Measurements from ENCODE around the gene ADCY1.

ADCY1 gene

DNA sequence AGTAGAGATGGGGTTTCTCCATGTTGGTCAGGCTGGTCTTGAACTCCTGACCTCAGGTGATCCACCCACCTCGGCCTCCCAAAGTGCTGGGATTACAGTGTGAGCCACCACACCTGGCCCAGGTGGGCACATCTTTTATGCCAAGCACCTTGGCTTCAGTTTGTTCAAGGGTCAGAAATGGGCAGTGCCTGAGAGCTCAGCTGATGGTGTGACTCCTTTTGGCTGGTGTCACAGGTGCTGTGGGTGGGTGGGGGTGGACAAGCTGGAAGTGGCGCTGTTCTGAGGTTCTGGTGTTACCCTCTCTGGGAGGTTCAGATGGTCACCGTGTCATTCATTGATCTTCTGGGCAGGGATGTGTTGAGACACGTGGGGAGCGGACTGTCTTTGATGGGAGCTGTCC lies 11.5 kb downstream of the ADCY1 start:
- TF ChIP-seq, protein P1, sequence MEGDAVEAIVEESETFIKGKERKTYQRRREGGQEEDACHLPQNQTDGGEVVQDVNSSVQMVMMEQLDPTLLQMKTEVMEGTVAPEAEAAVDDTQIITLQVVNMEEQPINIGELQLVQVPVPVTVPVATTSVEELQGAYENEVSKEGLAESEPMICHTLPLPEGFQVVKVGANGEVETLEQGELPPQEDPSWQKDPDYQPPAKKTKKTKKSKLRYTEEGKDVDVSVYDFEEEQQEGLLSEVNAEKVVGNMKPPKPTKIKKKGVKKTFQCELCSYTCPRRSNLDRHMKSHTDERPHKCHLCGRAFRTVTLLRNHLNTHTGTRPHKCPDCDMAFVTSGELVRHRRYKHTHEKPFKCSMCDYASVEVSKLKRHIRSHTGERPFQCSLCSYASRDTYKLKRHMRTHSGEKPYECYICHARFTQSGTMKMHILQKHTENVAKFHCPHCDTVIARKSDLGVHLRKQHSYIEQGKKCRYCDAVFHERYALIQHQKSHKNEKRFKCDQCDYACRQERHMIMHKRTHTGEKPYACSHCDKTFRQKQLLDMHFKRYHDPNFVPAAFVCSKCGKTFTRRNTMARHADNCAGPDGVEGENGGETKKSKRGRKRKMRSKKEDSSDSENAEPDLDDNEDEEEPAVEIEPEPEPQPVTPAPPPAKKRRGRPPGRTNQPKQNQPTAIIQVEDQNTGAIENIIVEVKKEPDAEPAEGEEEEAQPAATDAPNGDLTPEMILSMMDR (IDR thresholded peaks at IDR 0.05), result no peak

DNA sequence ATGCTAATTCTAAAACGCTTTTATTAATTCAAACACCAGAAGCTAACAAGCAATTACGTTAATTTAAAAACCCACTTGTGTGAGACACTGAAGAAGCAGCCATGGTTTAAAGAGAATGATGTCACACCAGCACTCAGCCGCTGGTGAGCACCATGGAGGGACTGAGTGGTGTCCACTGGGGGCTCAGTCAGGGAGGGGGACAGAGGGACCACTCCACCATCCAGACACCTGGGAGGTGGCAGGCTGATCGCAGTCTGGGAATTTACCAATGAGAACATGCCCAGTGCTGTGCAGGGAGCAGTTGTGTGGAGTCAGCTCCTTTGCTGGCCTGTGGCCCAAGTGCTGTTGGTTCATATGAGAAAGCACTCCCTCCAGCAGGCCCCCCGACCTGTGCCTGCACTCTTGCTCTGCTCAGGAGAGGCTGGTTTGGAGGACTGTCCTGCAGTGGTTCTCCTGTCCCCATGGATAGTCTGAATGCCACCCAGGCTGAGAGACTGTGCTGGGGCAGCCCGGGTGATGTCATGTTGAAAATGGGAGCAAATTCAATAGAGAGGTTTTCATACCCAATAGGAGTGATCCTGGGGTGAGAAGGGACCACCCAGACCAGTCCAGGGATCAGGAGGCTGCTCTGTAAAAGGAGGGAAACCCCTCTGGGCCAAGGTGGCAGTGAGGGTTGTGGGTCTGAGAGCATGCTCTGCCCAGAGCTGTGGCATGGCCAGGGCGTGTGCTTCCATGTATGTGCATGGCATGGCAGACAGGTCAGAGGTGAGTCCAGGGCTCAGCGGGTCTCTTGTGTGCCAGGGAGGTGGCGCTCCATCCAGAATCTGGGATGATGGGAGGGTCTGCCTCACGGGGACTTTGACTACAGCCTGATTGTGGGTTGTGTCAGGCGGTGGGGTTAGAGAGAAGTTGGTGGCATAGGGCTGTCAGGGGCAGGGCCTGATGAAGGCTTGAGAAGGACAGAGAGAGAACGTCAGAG lies 12.7 kb downstream of the ADCY1 start:
- TF ChIP-seq, protein P1 (IDR thresholded peaks at IDR 0.05), result no peak

DNA sequence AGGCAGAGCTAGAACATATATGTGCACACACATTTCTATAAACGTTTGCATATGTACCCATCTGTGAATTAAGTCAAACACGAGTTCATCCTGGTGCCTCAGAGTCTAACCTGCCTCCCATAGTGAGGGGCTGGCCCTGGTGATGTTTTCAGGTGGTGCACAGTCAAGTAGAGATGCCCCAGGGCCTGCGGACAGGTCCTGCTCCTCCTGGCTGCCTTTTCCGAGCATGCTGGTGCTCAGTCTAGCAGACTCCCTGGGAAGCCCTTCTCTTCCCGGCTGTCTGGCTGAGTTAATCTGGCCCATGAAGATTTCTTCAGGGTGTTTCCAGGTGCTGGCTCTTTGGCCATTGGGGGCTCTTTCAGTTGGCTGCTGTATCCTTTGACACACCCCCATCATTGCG lies 14.3 kb downstream of the ADCY1 start:
- TF ChIP-seq, protein P1 (IDR thresholded peaks at IDR 0.05), result no peak

DNA sequence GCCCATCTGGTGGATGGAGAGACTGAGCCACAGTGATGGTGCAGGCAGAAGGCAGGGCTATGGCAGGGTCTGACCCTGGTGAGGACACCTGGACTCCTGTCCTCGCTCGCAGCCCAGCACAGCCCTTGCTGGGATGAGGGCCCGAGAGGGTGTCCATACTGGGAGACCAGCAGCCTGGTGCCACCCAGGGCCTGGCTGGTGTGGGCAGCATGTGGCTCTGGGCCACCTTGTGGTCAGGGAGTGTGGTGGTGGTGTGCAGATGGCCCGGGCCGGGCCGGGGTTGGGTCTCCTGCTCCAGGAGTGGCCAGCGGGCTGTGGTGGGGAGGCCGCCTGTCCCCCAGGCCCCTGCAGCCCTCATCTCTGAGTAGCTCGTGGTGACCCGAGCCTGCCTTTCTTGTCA lies 14.9 kb downstream of the ADCY1 start:
- TF ChIP-seq, protein P1 (IDR thresholded peaks at IDR 0.05), result no peak

DNA sequence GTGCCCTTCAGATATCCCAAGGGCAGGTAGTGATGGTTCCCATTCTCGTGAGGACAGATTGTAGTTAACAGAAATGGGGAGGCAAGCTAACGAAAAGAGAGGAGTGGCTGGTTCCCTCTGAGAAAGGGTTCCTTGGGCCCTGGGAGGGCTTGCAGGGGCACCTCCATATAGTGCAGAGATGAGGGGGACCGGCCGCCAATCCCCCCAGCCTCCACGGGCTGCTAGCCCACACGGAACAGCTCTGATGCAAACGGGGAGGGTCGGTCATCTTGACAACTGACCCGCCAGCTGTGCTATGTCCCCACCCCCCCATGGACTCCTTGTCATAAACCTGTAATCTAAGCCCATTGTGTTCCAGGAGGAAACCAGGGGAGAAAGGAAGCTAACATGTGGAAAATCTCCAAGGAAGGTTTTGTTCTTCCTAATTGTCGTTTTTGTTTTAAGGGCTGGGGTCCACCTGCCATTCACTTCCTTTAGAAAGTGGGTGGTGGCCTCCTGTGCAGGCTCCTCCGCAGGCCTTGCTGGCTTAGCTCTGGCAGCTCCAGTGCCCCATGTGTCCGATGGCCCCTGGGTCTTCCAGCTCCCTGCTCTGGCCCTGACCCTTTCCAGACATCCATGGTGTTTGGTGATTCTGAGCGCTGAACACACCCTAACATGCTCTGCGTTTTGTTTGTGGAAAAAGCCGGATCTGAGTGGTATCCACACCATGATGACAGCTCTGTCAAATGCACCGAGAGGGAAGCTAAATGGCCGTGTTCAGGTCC lies 15.9 kb downstream of the ADCY1 start:
- TF ChIP-seq, protein P1 (IDR thresholded peaks at IDR 0.05), result no peak

DNA sequence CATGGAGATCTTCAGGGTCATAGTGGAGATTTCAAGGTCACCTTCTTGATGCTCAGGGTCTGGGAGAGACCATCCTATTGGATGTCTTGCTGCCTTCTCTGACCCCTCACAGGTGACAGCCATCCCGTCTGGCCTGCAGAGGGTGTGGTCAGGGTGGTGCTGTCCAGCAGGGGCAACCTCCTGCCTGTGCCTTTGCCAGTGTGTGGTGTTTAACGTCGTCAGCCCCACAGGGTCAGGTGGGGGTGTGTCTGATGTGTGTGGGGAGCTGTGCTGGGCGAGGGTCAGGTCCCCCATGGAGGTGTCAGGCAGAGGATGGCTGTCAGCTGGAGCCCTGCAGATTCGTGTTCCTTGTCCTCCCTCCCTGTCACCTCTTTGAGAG lies 16.5 kb downstream of the ADCY1 start:
- TF ChIP-seq, protein P1 (IDR thresholded peaks at IDR 0.05), result no peak

DNA sequence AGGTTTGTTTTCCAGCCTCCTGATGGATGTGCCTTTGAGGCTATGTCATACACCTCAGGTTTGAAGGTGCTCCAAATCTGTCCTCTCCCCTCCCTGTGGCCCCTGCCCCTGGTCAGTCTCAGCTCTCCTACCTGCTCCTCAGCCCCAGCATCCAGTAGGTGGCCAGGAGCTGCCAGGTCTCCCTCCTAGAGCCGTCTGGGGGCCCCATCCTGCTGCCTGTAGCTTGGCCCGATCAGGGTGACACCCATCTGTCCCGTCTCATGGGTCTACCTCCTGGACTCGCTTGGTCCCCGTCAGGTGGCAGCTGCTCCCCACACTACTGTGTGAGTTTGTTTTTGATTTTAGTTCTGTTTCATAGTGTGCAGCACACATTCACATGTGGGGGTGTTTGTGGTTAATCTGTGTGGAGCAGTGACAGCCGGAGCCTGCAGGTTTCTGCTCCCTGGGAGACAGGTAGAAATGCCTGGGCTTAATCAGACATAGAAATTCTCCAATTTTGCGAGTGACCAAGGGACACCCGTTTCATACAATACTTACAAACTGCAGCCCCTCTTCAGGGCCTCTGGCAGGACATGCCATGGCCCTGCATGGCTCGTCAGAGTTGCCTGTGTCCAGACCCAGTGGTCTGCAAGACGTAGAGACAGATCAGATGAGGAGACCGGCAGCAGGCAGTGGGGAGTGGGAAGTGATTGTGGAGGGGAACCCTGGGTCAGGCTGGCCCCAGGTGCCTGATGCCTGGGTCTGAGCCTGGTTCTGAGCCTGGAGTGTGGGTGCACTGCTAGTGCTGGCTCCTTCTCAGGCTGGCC lies 17.1 kb downstream of the ADCY1 start:
- TF ChIP-seq, protein P1 (IDR thresholded peaks at IDR 0.05), result no peak

All from LNCAP (cell line).